Activated naive CD4-positive, alpha-beta T cell treated with Interleukin-2 at 50 U/mL for 16 hours (primary cell): ENCODE results near the gene MSH4.
"Not testable (repeated sequence)": the region's sequence is repeated elsewhere in the genome, so short reads cannot be mapped to it uniquely, and the experiment has no call there.

ENCODE experiments used
- DNase-seq: peaks from one replicate; pipeline ENCODE4 v3.0.0-alpha.2; 2020

MSH4 gene

DNA sequence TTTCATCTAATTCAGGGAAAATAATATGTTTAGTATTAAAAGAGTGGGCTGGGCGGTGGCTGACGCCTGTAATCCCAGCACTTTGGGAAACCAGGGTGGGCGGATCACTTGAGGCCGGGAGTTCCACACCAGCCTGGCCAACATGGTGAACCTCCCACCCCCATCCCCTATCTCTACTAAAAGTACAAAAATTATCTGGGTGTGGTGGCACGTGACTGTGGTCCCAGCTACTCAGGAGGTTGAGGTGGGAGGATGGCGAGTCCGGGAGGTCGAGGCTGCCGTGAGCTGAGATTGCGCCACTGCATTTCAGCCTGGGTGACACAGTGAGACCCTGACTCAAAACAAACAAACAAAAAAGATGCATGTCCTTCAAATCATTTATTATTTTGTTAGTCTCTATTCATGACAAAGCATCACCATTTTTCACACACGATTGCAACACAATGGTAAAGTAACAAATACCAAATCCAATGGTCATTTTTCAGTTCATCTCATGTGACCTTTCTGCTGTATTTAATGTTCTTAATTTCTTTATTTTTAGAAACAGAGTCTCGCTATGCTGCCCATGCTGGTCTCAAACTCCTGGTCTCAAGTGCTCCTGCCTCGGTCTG, 1.0 kb downstream of the MSH4 start:
- DNase-seq: no peak

- DNase-seq: not testable (repeated sequence)
Observed at GRCh38 chr1:75801480-75801879, 4.8 kb downstream of the MSH4 start.

GRCh38 chr1:75808921-75809320, 12.2 kb downstream of the MSH4 start:
- no peak for DNase-seq

GRCh38 chr1:75810113-75810512, 13.4 kb downstream of the MSH4 start:
- DNase-seq: not testable (repeated sequence)

GRCh38 chr1:75811211-75811981, 14.7 kb downstream of the MSH4 start:
- no peak for DNase-seq

DNA sequence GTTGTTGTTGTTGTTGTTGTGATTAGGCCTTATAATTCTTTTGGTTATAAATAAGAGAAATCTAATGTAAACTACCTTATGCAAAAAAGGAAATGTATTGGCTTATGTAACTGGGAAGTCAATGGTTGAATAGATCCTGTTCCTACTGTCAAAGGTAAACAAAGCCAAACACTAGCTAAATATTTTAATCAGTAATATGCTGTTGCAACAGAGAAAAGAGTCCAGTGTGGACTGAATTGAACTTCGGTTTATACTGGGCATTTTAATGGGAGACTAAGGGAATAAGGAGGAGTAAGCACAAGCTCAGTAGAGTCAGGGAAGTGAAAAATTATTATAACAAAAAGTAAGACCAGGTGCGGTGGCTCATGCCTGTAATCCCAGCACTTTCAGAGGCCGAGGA, 15.4 kb downstream of the MSH4 start:
- no peak for DNase-seq

DNA sequence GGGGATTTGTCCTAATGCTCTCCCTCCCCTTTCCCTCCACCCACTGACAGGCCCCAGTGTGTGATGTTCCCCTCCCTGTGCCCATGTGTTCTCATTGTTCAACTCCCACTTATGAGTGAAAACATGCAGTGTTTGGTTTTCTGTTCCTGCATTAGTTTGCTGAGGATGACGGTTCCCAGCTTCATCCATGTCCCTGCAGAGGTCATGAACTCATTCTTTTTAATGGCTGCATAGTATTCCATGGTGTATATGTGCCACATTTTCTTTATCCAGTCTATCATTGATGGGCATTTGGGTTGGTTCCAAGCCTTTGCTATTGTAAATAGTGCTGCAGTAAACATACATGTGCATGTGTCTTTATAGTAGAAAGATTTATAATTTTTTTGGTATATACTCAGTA, 26.9 kb downstream of the MSH4 start:
- not testable (repeated sequence) for DNase-seq

GRCh38 chr1:75836528-75837100, 39.9 kb downstream of the MSH4 start:
- DNase-seq: no peak

DNA sequence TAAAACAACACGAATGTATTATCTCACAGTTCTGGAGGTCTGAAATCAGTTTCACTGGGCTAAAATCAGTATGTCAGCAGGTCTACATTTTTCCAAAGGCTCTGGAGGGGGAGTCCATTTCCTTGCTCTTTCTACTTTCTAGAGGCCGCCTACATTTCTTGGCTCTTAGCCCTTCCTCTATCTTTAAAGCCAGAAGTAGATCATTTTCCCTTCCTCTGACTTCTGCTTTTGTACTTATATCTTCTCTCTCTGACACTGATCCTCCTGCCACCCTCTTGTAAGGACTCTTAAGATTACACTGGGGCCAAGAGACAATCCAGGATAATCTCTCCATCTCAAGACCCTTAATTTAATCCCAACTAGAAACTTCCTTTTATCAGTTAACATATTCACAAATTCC, 41.4 kb downstream of the MSH4 start:
- no peak for DNase-seq

GRCh38 chr1:75841421-75841820, 44.7 kb downstream of the MSH4 start:
- DNase-seq: no peak

DNA sequence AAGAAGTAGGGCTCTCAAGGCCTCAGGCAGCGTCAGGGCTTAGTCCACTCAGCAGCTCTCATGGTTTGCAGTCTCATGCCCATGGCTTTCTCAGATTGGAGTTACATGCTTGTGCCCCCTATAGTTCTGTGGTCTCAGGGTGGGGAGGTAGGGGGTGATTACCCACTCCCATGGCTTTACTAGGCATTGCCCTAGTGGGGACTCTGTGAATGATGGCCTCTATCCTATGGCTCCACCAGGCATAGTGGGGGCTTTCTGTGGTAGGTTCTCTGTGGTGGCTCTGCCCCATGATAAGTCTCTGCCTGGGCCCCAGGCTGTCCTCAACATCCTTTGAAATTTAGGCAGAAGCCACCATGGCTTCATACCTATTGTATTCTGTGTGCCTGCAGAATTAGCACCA, 48.9 kb downstream of the MSH4 start:
- DNase-seq: no peak

GRCh38 chr1:75855010-75855409, 58.3 kb downstream of the MSH4 start:
- DNase-seq: no peak

- no peak for DNase-seq
Observed at GRCh38 chr1:75855734-75856133, 59.1 kb downstream of the MSH4 start.

DNA sequence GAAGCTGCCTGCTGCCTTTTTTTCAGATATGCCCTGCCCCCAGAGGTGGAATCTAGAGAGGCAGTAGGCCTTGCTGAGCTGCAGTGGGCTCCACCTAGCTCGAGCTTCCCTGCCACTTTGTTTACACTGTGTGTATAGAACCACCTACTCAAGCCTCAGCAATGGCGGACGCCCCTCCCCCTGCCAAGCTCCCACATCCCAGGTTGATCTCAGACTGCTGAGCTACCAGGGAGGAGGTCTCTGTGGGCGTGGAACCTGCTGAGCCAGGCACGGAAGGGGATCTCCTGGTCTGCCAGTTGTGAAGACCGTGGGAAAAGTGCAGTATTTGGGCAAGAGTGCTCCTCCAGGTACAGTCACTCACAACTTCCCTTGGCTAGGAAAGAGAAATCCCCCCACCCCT, 65.1 kb downstream of the MSH4 start:
- no peak for DNase-seq

- no peak for DNase-seq
Observed at GRCh38 chr1:75870951-75871350, 74.3 kb downstream of the MSH4 start.

GRCh38 chr1:75879985-75880384, 83.3 kb downstream of the MSH4 start:
- no peak for DNase-seq

- DNase-seq: no peak
Observed at GRCh38 chr1:75884437-75884836, 87.8 kb downstream of the MSH4 start.

DNA sequence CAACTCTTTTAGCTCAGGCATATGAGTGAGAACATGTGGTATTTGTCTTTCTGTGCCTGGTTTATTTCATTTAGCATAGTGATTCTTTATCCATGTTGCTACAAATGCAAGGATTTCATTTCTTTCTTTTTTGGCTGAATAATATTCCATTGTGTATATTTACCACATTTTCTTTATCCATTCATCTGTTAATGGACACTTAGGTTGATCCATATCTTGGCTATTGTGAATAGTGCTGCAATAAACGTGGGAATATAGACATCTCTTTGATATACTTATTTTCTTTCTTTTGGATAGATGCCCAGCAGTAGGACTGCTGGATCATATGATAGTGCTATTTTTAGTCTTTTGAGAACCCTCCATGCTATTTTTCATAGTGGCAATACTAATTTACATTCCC, 104.7 kb downstream of the MSH4 start:
- DNase-seq: no peak

GRCh38 chr1:75908717-75909152, 112.1 kb downstream of the MSH4 start:
- DNase-seq: no peak

DNA sequence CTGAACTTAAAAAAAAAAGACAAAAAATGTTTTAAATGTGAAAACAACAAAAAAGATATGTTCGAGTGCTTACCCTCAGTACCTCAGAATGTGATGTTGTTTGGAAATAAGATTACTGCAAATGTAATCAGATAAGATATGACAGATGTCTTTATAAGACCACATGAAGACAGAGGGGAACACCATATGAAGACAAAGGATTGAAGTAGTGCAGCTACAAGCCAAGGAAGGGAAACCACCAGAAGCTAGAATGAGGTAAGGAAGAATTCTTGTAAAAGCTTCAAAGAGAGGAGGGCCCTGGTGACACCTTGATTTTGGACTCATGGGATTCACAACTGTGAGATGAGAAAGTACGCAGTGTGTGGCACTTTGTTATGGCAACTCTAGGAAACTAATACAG, 120.2 kb downstream of the MSH4 start:
- no peak for DNase-seq

GRCh38 chr1:75922698-75923097, 126.0 kb downstream of the MSH4 start:
- no peak for DNase-seq

GRCh38 chr1:75932304-75932703, 135.6 kb downstream of the MSH4 start, which contains the start of gene ASB17:
ASB17 (minus strand) TSS chr1:75932404; CDS start chr1:75932291, 113 bp downstream.
- no peak for DNase-seq

DNA sequence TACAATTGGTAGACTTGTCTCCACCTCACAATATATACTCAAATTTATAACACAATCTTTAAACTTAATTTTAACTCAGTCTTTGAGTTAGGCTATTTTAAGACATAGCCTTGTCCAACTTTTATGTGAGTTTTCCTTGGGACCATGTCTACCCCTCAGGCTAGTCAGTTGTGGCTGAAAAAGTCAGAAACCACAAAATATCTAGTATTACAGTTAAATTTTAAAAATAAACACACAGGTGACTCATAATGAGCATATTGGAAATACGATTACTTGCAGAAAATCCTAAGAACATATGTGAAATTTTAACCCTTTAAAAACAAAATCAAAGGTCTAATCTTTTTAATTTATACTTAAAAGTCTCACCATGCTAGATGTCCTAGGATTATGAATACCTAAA, 140.4 kb downstream of the MSH4 start:
- DNase-seq: no peak

DNA sequence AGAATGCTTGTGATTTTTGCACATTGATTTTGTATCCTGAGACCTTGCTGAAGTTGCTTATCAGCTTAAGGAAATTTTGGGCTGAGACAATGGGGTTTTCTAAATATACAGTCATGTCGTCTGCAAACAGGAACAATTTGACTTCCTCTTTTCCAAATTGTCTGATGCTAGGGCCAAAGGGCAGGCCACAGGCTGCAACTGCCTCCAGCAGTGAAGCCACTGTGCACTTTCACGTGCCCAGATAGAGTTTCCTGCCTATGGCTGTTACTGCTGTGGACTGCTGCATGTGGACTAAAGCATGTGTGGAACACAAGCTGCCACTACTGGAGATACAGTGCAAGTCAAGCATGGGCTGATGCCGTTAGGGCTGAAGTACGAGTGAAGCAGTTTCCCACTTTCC, 146.4 kb downstream of the MSH4 start:
- not testable (repeated sequence) for DNase-seq
